K562 (cell line): ENCODE results near the gene LY6G6C. TPM values are rescaled to one million over a fixed set of nuclear protein-coding genes. Genes with fewer than 3 reads are reported as not detected.

Source experiments
- CBX3 ChIP-seq, 2 experiments: IDR thresholded peaks; 1 replicate in 1 of 2; 2 replicates in 1 of 2; pipeline ENCODE4 v1.6.1; 2012; ENCODE audit warnings: inconsistent platforms in 2 of 2, low read length in 2 of 2, borderline replicate concordance in 1 of 2, control low read depth in 1 of 2
- DPF2 ChIP-seq: fragments of 450-650 bp; IDR thresholded peaks from 2 replicates; pipeline ENCODE4 v1.6.1; 2016
- KLF16 ChIP-seq: IDR thresholded peaks from 2 replicates; pipeline ENCODE4 v1.6.1; 2016; ENCODE audit warnings: antibody characterized with exemption
- MLLT1 ChIP-seq, 2 experiments: fragments of 450-650 bp; IDR thresholded peaks; 2 replicates each; pipeline ENCODE4 v1.6.1; 2016
- RBM34 ChIP-seq: fragments of 200-400 bp; formaldehyde crosslinking; IDR thresholded peaks from 2 replicates; pipeline ENCODE4 v1.6.1; 2018; ENCODE audit warnings: low read length, borderline replicate concordance; ENCODE audit not compliant: insufficient read depth
- SIX5 ChIP-seq, 2 experiments: IDR thresholded peaks; 2 replicates each; pipeline ENCODE4 v1.6.1; 2011; ENCODE audit warnings: low read length in 2 of 2, borderline replicate concordance in 1 of 2, low read depth in 1 of 2, mild to moderate bottlenecking in 1 of 2, moderate library complexity in 1 of 2; ENCODE audit not compliant: insufficient read depth in 1 of 2
- SMAD3 ChIP-seq: fragments of 450-650 bp; formaldehyde crosslinking; conservative IDR thresholded peaks from 2 replicates; pipeline ENCODE4 v1.4.0; 2020; ENCODE audit warnings: mild to moderate bottlenecking
- SRSF3 ChIP-seq: fragments of 200-400 bp; formaldehyde crosslinking; IDR thresholded peaks from 2 replicates; pipeline ENCODE4 v1.6.1; 2016; ENCODE audit warnings: mild to moderate bottlenecking, low read length, moderate library complexity; ENCODE audit not compliant: insufficient read depth
- ZNF124 ChIP-seq: sonication (generic); formaldehyde crosslinking; IDR thresholded peaks from 2 replicates; pipeline ENCODE4 v1.8.1; 2022; ENCODE audit warnings: missing genetic modification reagents
- ZNF146 ChIP-seq: IDR thresholded peaks from one replicate; pipeline ENCODE4 v1.6.1; 2018; ENCODE audit warnings: missing compliant biosample characterization; ENCODE audit not compliant: unreplicated experiment
- ZNF253 ChIP-seq: fragments of 250-450 bp; sonication (Bioruptor Pico); conservative IDR thresholded peaks from 2 replicates; pipeline ENCODE4 v1.6.1; 2021; ENCODE audit warnings: mild to moderate bottlenecking
- ZNF431 ChIP-seq: sonication (generic); formaldehyde crosslinking; IDR thresholded peaks from 2 replicates; pipeline ENCODE4 v1.8.0; 2022; ENCODE audit warnings: mild to moderate bottlenecking, missing genetic modification reagents
- polyA plus RNA-seq, 8 experiments: library from polyadenylated mRNA; depleted of rRNA in 4 of 8; stranded (reverse) in 5 of 8; unstranded in 3 of 8; fragments of >200 nt; fragmentation: Nextera tagmentation in 2 of 8; fragmentation: Illumina TruSeq in 1 of 8; extraction: Ambion mirVana in 2 of 8; extraction: Trizol in 1 of 8; gene quantifications; 2 replicates each; pipeline versions ENCODE4 v1.2.1 to v1.2.3, GENCODE V29; 2011 to 2014; ENCODE audit warnings: inconsistent platforms in 1 of 8, missing spikeins in 1 of 8
- total RNA-seq, 7 experiments: library from RNA; depleted of rRNA in 6 of 7; stranded (reverse); fragments of >200 nt in 6 of 7; fragmentation: Illumina TruSeq in 2 of 7; extraction: Trizol in 2 of 7; gene quantifications; 2 replicates each; pipeline versions ENCODE4 v1.2.1 to v1.2.3, GENCODE V29; 2011 to 2021; ENCODE audit warnings: low replicate concordance in 1 of 7
- TF ChIP-seq, protein P1 (sequence below): fragments of 250-450 bp; sonication (Bioruptor Pico); IDR thresholded peaks from 2 replicates; pipeline ENCODE4 v1.8.0; 2022; ENCODE audit warnings: moderate library complexity, mild to moderate bottlenecking, inconsistent platforms
- TF ChIP-seq, protein P2 (sequence below): sonication (generic); formaldehyde crosslinking; IDR thresholded peaks from 2 replicates; pipeline ENCODE4 v1.8.1; 2023; ENCODE audit warnings: mild to moderate bottlenecking, missing genetic modification reagents

Gene LY6G6C
- total and polyA plus RNA-seq, 9 of the 15 experiments (the other 6 are each of a cell fraction or from before 2014, with no cell fraction given): 0.06 to 0.20 TPM; not detected in 7

DNA sequence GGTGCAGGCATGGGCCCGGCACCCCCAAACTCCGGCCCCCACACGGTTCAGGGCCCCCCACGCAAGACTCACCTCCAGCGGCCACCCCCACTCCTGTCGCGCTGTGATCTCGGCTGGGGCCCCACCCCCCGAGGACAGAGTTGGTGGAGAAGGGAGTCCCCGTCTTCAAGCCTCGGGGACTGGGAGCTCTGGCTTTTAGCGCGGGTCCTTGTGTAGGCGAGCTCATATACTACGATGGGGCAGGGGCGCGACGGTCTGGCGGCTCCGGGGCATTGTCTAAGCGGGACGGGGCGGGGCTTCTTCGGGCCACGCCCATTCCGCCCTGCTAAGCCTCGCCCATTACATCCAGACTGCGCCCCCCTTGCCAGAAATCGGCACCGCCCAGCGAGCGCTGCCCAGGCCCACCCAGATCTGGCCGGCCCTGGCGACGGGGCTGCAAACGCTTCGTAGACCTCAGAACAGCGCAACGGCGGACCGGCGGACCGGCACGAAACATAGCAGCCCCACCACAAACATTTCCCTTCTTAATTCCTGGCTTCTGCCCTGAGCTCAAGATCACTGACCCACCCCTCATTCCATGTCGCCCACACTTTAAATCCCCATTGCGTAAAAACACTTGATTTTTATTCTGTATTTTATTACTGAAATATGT, 8.6 kb upstream of the LY6G6C start (continued):
- no peak for TF ChIP-seq RBM34
- TF ChIP-seq ZNF146 (CRISPR knock-in tag): no peak
- TF ChIP-seq SRSF3: peak; percentile 74; the same call in 1 of the 2 replicates
- TF ChIP-seq ZNF253: peak; percentile 93
- no peak for TF ChIP-seq KLF16
- no peak for TF ChIP-seq MLLT1 (IDR thresholded peaks at IDR 0.05)
- no peak for TF ChIP-seq ZNF124 (CRISPR knock-in tag)
- no peak for TF ChIP-seq DPF2
- TF ChIP-seq, protein P1, sequence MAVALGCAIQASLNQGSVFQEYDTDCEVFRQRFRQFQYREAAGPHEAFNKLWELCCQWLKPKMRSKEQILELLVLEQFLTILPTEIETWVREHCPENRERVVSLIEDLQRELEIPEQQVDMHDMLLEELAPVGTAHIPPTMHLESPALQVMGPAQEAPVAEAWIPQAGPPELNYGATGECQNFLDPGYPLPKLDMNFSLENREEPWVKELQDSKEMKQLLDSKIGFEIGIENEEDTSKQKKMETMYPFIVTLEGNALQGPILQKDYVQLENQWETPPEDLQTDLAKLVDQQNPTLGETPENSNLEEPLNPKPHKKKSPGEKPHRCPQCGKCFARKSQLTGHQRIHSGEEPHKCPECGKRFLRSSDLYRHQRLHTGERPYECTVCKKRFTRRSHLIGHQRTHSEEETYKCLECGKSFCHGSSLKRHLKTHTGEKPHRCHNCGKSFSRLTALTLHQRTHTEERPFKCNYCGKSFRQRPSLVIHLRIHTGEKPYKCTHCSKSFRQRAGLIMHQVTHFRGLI (CRISPR knock-in tag): no peak; the same call in 1 of the 2 replicates
- no peak; a peak in 1 of 3 replicates for TF ChIP-seq CBX3 (IDR thresholded peaks at IDR 0.05; ENCODE audit: borderline replicate concordance in 1 of 2, low read length in 2 of 2)
- no peak for TF ChIP-seq SIX5 (IDR thresholded peaks at IDR 0.05; ENCODE audit: borderline replicate concordance in 1 of 2, insufficient read depth in 1 of 2, low read depth in 1 of 2, low read length in 2 of 2)
- TF ChIP-seq ZNF431 (CRISPR knock-in tag): no peak
- TF ChIP-seq, protein P2, sequence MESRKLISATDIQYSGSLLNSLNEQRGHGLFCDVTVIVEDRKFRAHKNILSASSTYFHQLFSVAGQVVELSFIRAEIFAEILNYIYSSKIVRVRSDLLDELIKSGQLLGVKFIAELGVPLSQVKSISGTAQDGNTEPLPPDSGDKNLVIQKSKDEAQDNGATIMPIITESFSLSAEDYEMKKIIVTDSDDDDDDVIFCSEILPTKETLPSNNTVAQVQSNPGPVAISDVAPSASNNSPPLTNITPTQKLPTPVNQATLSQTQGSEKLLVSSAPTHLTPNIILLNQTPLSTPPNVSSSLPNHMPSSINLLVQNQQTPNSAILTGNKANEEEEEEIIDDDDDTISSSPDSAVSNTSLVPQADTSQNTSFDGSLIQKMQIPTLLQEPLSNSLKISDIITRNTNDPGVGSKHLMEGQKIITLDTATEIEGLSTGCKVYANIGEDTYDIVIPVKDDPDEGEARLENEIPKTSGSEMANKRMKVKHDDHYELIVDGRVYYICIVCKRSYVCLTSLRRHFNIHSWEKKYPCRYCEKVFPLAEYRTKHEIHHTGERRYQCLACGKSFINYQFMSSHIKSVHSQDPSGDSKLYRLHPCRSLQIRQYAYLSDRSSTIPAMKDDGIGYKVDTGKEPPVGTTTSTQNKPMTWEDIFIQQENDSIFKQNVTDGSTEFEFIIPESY (CRISPR knock-in tag): peak; percentile 79; the same call in 1 of the 2 replicates
- TF ChIP-seq SMAD3 (CRISPR knock-in tag): peak; percentile 97
